ENCODE results near the gene HAUS5.

DNA sequence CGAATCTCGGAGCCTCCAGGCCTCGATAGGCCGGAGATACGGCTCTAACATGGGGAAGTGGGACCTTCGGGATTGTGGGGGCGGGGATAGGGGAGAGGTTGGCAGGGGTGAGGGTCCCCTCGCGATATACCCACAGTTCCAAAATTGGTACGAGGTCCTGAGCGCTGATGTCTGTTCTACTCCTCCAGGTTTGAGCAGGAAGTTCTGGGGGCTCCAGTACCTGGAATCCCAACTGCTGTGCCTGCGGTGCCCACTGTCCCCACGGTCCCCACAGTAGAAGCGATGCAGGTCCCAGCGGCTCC, 16.7 kb downstream of the HAUS5 start:
- TF ChIP-seq POLR2A (IDR thresholded peaks at IDR 0.05; ENCODE audit: low read depth, low read length) (no peak), TAF1 (IDR thresholded peaks at IDR 0.05; ENCODE audit: borderline replicate concordance, low read depth, low read length) (no peak)
